ENCODE measurements around the gene MIS12.

Gene MIS12

DNA sequence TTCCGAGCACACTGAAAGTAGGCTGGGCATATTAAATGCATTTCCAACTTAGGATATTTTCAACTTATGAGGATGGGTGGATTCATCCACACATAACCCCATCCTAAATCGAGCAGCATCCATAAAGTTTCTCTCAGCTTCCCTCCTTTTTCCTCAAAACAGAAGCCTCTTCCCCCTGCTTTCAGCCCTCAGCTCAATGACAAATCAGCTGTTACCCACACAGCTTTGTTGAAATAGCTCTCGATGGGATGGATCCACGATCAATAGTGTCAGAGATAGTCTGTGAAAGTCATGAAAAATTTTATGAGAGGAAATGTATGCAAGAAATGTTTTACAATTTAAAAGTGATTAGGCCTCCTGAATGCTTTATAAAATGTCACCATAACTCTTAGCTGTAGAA is 20.1 kb upstream of the MIS12 start:
- Histone ChIP-seq H3K4me1 (ENCODE audit: low read depth, poor library complexity, severe bottlenecking) (no peaks in the 10 kb centered on the region), H3K9ac (no peak overlapping the region), H3K4me2 (no peak overlapping the region), H3K27me3 (ENCODE audit: insufficient read depth, low read depth) (no peaks in the 10 kb centered on the region), H3K36me3 (ENCODE audit: insufficient read depth) (no peaks in the 10 kb centered on the region), H4K20me1 (ENCODE audit: insufficient read depth) (no peaks in the 10 kb centered on the region), H3K79me2 (ENCODE audit: insufficient read depth, low read depth) (peaks cover 17% of the 10 kb centered on the region; the same call in 1 of the 2 replicates), H3K4me3 (IDR thresholded peaks at IDR 0.05; ENCODE audit: insufficient read depth, low read depth, low read length) (no peak overlapping the region), H3K27ac (no peak overlapping the region), H2AFZ (ENCODE audit: low read depth) (no peak overlapping the region)
- TF ChIP-seq, protein P1, sequence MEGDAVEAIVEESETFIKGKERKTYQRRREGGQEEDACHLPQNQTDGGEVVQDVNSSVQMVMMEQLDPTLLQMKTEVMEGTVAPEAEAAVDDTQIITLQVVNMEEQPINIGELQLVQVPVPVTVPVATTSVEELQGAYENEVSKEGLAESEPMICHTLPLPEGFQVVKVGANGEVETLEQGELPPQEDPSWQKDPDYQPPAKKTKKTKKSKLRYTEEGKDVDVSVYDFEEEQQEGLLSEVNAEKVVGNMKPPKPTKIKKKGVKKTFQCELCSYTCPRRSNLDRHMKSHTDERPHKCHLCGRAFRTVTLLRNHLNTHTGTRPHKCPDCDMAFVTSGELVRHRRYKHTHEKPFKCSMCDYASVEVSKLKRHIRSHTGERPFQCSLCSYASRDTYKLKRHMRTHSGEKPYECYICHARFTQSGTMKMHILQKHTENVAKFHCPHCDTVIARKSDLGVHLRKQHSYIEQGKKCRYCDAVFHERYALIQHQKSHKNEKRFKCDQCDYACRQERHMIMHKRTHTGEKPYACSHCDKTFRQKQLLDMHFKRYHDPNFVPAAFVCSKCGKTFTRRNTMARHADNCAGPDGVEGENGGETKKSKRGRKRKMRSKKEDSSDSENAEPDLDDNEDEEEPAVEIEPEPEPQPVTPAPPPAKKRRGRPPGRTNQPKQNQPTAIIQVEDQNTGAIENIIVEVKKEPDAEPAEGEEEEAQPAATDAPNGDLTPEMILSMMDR (conservative IDR thresholded peaks at IDR 0.05; ENCODE audit: low read depth, low read length): no peak

DNA sequence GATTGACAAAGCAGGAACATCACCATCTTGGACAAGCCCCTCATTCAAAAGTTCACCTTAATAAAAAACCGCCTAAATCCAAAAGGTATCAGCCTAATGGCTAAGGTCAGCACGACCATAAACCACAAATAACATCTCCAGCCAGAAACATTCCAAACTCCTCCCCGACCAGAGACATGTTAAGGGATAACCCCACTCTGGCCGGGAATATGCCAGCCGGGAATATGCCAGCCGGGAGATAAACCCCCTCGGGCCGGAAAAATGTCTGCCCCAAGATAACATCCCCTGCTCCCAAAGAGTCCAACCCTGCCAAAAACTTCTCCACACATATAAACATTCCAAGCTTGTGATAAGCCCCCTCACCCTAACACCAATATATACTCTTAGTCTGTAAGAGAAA is 18.9 kb upstream of the MIS12 start:
- Histone ChIP-seq H3K36me3 (ENCODE audit: insufficient read depth) (no peaks in the 10 kb centered on the region), H3K27me3 (ENCODE audit: insufficient read depth, low read depth) (no peaks in the 10 kb centered on the region), H3K27ac (no peak overlapping the region), H3K9ac (no peak overlapping the region), H3K4me1 (ENCODE audit: low read depth, poor library complexity, severe bottlenecking) (no peaks in the 10 kb centered on the region), H3K4me3 (IDR thresholded peaks at IDR 0.05; ENCODE audit: insufficient read depth, low read depth, low read length) (no peak overlapping the region), H4K20me1 (ENCODE audit: insufficient read depth) (no peaks in the 10 kb centered on the region), H3K4me2 (peak overlapping the region; percentile 33; the same call in 1 of the 2 replicates), H2AFZ (ENCODE audit: low read depth) (no peak overlapping the region), H3K79me2 (ENCODE audit: insufficient read depth, low read depth) (peaks cover 17% of the 10 kb centered on the region; the same call in 1 of the 2 replicates)
- TF ChIP-seq, protein P1 (conservative IDR thresholded peaks at IDR 0.05; ENCODE audit: low read depth, low read length): no peak

DNA sequence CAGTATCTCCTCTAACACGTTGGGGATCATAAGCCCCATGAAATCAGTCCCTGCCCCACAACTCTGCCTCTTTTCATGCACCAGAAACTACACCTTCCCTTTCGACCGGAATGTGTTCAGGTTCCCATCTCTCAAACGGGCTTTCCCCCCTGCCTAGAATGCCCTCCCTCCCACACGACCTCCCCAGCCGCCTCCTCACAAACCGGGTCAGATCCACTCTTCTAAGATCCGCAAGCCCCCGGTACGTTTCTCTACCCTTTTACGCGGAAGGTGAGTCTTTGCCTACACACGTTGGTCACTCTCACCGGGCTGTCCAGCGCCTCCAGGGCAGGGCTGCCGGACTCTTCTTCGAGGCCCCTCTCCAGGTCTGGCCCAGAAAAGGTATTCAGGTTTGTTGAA is 18.3 kb upstream of the MIS12 start:
- no peaks in the 10 kb centered on the region for H3K36me3 ChIP-seq (ENCODE audit: insufficient read depth)
- H3K27me3 ChIP-seq (ENCODE audit: insufficient read depth, low read depth): no peaks in the 10 kb centered on the region
- no peak overlapping the region; the same call in 1 of the 2 replicates for H3K4me2 ChIP-seq
- peaks cover 17% of the 10 kb centered on the region; the same call in 1 of the 2 replicates for H3K79me2 ChIP-seq (ENCODE audit: insufficient read depth, low read depth)
- H4K20me1 ChIP-seq (ENCODE audit: insufficient read depth): no peaks in the 10 kb centered on the region
- no peaks in the 10 kb centered on the region for H3K4me1 ChIP-seq (ENCODE audit: low read depth, poor library complexity, severe bottlenecking)
- no peak overlapping the region; the same call in 1 of the 2 replicates for H2AFZ ChIP-seq (ENCODE audit: low read depth)
- peak overlapping the region; percentile 59 for H3K9ac ChIP-seq
- peak overlapping the region; percentile 32; the same call in 1 of the 2 replicates for H3K27ac ChIP-seq
- TF ChIP-seq, protein P1 (conservative IDR thresholded peaks at IDR 0.05; ENCODE audit: low read depth, low read length): no peak
- H3K4me3 ChIP-seq (IDR thresholded peaks at IDR 0.05; ENCODE audit: insufficient read depth, low read depth, low read length): no peak overlapping the region

DNA sequence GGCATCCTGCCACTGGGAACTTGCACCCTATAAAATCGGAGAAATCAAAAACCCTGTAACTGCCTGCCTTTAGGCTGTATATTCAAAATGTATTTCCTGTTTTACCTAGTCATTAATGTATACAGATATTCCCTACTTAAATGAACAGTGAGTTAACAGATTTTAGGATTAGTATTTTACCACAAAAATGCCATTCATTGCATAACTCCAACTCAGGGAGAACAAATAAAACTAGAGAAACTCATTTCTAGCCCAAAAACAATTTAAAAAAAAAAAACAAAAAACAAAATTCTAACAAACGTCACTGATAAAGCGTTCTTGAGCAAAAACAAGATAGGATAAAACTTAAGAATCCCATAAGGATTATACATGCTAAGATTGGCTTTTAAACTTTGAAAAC is 13.9 kb upstream of the MIS12 start:
- TF ChIP-seq, protein P1 (conservative IDR thresholded peaks at IDR 0.05; ENCODE audit: low read depth, low read length): no peak
- no peaks in the 10 kb centered on the region for H3K36me3 ChIP-seq (ENCODE audit: insufficient read depth)

More for the DNA sequence above, 13.9 kb upstream of the MIS12 start:
- H3K27me3 ChIP-seq (ENCODE audit: insufficient read depth, low read depth): no peaks in the 10 kb centered on the region
- no peaks in the 10 kb centered on the region for H4K20me1 ChIP-seq (ENCODE audit: insufficient read depth)
- H3K9ac ChIP-seq: no peak overlapping the region
- H3K79me2 ChIP-seq (ENCODE audit: insufficient read depth, low read depth): peaks cover 5% of the 10 kb centered on the region; the same call in 1 of the 2 replicates
- no peak overlapping the region for H3K4me3 ChIP-seq (IDR thresholded peaks at IDR 0.05; ENCODE audit: insufficient read depth, low read depth, low read length)
- no peaks in the 10 kb centered on the region for H3K4me1 ChIP-seq (ENCODE audit: low read depth, poor library complexity, severe bottlenecking)
- H2AFZ ChIP-seq (ENCODE audit: low read depth): no peak overlapping the region
- no peak overlapping the region for H3K4me2 ChIP-seq
- H3K27ac ChIP-seq: no peak overlapping the region
